Stimulated activated CD4-positive, alpha-beta T cell treated with anti-CD3 and anti-CD28 coated beads, Interleukin-15, amount 100 ng/mL, for 48 hours (primary cell): Measurements from ENCODE around the gene BTBD19.
"Not testable (repeated sequence)": the region's sequence is repeated elsewhere in the genome, so short reads cannot be mapped to it uniquely, and the experiment has no call there.

ENCODE experiments used
- DNase-seq, 2 donors: peaks; one replicate each; pipeline ENCODE4 v3.0.0-alpha.2; 2020; ENCODE audit warnings: low read depth in 2 of 2

Gene BTBD19

GRCh38 chr1:44808063-44808937 lies at the start of gene BTBD19:
TSS of gene BTBD19 (plus strand) at chr1:44808523. CDS start at chr1:44808821, 298 bp downstream.
- peak in 1 of 2 donors; percentile 75 for DNase-seq

GRCh38 chr1:44759077-44759476 lies 49.2 kb upstream of the BTBD19 start:
- no peak for DNase-seq

- DNase-seq, result no peak
These were observed 47.4 kb upstream of the BTBD19 start for GRCh38 chr1:44760876-44761275.

GRCh38 chr1:44766421-44766820 lies 41.9 kb upstream of the BTBD19 start:
- DNase-seq, result not testable (repeated sequence)

- peak; percentile 83 to 88 for DNase-seq
These were observed 33.0 kb upstream of the BTBD19 start, which contains the start of gene RPS8 for GRCh38 chr1:44775078-44775929. TSS of gene RPS8 (plus strand) at chr1:44775540. CDS start at chr1:44775597, 57 bp downstream.

GRCh38 chr1:44775930-44776729 lies 32.2 kb upstream of the BTBD19 start:
- DNase-seq, result no peak

- DNase-seq, result no peak
These were observed 31.6 kb upstream of the BTBD19 start for GRCh38 chr1:44776730-44777068.

- no peak for DNase-seq
These were observed 30.8 kb upstream of the BTBD19 start for GRCh38 chr1:44777547-44777946.

GRCh38 chr1:44777969-44778635 lies 30.2 kb upstream of the BTBD19 start:
- no peak for DNase-seq

- no peak for DNase-seq
These were observed 29.4 kb upstream of the BTBD19 start for GRCh38 chr1:44778705-44779576.

GRCh38 chr1:44780583-44781121 lies 27.7 kb upstream of the BTBD19 start:
- DNase-seq, result no peak

GRCh38 chr1:44783697-44784093 lies 24.6 kb upstream of the BTBD19 start:
- no peak for DNase-seq

GRCh38 chr1:44784094-44785028 lies 24.0 kb upstream of the BTBD19 start:
- no peak for DNase-seq

- DNase-seq, result no peak
These were observed 23.3 kb upstream of the BTBD19 start for GRCh38 chr1:44785029-44785380.

GRCh38 chr1:44785501-44786137 lies 22.7 kb upstream of the BTBD19 start:
- DNase-seq, result no peak

- peak in 1 of 2 donors; percentile 71 for DNase-seq
These were observed 22.0 kb upstream of the BTBD19 start for GRCh38 chr1:44786138-44786840.

- DNase-seq, result no peak
These were observed 21.4 kb upstream of the BTBD19 start for GRCh38 chr1:44786841-44787426.
